OCI-LY3 (cell line): Measurements from ENCODE around the gene EFNA4.

Experiments used
- CTCF ChIP-seq: fragments of 200-600, 300-600 bp; sonication (generic); IDR thresholded peaks from 2 replicates; pipeline ENCODE4 v1.5.1; 2014; ENCODE audit warnings: antibody characterized with exemption, low read length, low read depth
- EZH2phosphoT487 ChIP-seq: fragments of 200-600 bp; shearing (Covaris generic); IDR thresholded peaks from 2 replicates; pipeline ENCODE4 v1.6.1; 2018; ENCODE audit warnings: antibody characterized with exemption, mixed run types, low read depth

GRCh38 chr1:155032886-155033285 lies 30.7 kb upstream of the EFNA4 start:
- TF ChIP-seq EZH2phosphoT487 (no peak), CTCF (no peak)
